Measurements from ENCODE around the gene SPEG. TPM values are rescaled to one million over a fixed set of nuclear protein-coding genes. Genes with fewer than 3 reads are reported as not detected.

The SPEG gene
- total RNA-seq, 2 experiments from 2014 or later: 0.46 TPM; not detected in 1

DNA sequence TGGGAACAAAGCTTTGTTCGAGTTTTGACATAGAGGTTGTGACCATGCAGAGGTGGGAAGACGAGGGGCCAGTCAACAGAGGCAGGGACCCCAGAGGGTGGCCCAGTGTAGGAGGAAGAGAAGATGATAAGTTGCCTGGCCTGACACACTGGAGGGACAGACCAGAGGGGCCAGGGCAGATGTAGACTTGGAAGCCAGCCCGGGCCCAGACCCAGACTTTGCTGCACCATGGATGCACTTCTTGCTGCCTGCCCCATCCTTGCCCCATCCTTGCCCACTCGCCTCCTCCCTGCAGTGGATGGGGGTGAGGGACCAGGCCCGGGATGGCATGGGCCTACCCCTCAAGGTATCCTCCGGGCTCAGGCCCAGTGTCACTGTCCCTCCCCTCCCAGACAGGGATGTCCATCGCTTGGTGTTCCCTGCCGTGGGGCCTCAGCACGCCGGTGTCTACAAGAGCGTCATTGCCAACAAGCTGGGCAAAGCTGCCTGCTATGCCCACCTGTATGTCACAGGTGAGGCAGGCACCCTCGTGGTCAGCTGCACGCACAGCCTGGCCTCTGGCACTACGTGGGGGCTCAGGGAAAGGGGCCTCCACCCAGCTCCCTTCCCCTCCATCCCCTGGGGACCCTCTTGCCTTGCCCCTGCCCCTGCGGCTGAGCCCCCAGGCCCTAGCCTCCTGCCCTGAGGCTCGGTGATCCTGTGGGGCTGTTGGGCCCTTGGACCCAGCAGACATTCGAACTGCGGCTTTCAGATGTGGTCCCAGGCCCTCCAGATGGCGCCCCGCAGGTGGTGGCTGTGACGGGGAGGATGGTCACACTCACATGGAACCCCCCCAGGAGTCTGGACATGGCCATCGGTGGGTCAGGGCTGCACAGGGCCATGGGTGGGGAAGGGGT is 37.1 kb downstream of the SPEG start:
- Histone ChIP-seq H3K4me3 (ENCODE audit: low read depth, low read length, poor library complexity, severe bottlenecking) (no peak overlapping the region), H3K9me3 (ENCODE audit: low read length) (no peaks in the 10 kb centered on the region), H2AFZ (ENCODE audit: low read length) (no peak overlapping the region), H3K27ac (ENCODE audit: low read depth, low read length, poor library complexity, severe bottlenecking) (no peak overlapping the region), H4K20me1 (ENCODE audit: insufficient read depth, low read length) (no peaks in the 10 kb centered on the region), H3K4me2 (ENCODE audit: low read length) (no peak overlapping the region), H3K36me3 (ENCODE audit: insufficient read depth, low read length) (no peaks in the 10 kb centered on the region), H3K4me1 (ENCODE audit: insufficient read depth, low read length, poor library complexity, severe bottlenecking) (no peaks in the 10 kb centered on the region), H3K79me2 (ENCODE audit: insufficient read depth, low read depth, low read length) (no peaks in the 10 kb centered on the region), H3K9me2 (ENCODE audit: insufficient read depth, low read length) (no peaks in the 10 kb centered on the region)
- ChIA-PET POLR2A (interaction anchor here (0.6 kb wide), 1 partner anchor 75 kb away, joined by 3 read pairs; no protein-coding TSS in a partner anchor), CTCF (ENCODE audit: unreplicated experiment) (no interaction called here)
- TF ChIP-seq, protein P1, sequence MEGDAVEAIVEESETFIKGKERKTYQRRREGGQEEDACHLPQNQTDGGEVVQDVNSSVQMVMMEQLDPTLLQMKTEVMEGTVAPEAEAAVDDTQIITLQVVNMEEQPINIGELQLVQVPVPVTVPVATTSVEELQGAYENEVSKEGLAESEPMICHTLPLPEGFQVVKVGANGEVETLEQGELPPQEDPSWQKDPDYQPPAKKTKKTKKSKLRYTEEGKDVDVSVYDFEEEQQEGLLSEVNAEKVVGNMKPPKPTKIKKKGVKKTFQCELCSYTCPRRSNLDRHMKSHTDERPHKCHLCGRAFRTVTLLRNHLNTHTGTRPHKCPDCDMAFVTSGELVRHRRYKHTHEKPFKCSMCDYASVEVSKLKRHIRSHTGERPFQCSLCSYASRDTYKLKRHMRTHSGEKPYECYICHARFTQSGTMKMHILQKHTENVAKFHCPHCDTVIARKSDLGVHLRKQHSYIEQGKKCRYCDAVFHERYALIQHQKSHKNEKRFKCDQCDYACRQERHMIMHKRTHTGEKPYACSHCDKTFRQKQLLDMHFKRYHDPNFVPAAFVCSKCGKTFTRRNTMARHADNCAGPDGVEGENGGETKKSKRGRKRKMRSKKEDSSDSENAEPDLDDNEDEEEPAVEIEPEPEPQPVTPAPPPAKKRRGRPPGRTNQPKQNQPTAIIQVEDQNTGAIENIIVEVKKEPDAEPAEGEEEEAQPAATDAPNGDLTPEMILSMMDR (conservative IDR thresholded peaks at IDR 0.05; ENCODE audit: low read length): no peak
- no peak for TF ChIP-seq EZH2phosphoT487 (IDR thresholded peaks at IDR 0.05; ENCODE audit: borderline replicate concordance, low read depth, low read length)
- DNase-seq (ENCODE audit: low spot score): no peak
- BruUV-seq (replicated peaks): no TSS peak
- intact Hi-C loops (cut with micrococcal nuclease; ENCODE audit: unreplicated experiment): no loop called here

DNA sequence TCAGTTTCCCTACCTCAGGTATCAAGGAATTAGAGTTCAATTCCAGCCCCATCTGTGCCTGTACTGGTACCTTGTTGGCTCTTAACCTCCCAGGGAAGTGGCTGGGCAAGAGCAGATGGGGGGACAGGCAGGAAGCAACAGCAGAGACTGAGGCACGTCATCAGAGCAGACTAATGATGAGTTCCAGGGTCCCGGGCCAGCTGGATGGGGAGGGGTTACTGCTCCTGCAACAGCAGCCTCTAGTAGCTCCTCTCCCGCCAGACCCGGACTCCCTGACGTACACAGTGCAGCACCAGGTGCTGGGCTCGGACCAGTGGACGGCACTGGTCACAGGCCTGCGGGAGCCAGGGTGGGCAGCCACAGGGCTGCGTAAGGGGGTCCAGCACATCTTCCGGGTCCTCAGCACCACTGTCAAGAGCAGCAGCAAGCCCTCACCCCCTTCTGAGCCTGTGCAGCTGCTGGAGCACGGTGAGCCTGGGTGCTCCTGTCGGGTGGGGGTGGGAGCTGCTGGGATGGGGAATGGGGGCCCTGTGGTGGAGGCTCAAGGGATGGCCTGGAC is 38.1 kb downstream of the SPEG start:
- Histone ChIP-seq H3K4me3 (ENCODE audit: low read depth, low read length, poor library complexity, severe bottlenecking) (no peak overlapping the region), H3K9me2 (ENCODE audit: insufficient read depth, low read length) (no peaks in the 10 kb centered on the region), H3K9me3 (ENCODE audit: low read length) (no peaks in the 10 kb centered on the region), H3K36me3 (ENCODE audit: insufficient read depth, low read length) (no peaks in the 10 kb centered on the region), H3K4me1 (ENCODE audit: insufficient read depth, low read length, poor library complexity, severe bottlenecking) (no peaks in the 10 kb centered on the region), H2AFZ (ENCODE audit: low read length) (no peak overlapping the region), H3K27ac (ENCODE audit: low read depth, low read length, poor library complexity, severe bottlenecking) (no peak overlapping the region), H3K4me2 (ENCODE audit: low read length) (no peak overlapping the region), H3K79me2 (ENCODE audit: insufficient read depth, low read depth, low read length) (no peaks in the 10 kb centered on the region), H4K20me1 (ENCODE audit: insufficient read depth, low read length) (no peaks in the 10 kb centered on the region)
- TF ChIP-seq, protein P1 (conservative IDR thresholded peaks at IDR 0.05; ENCODE audit: low read length): no peak
- no peak for TF ChIP-seq EZH2phosphoT487 (IDR thresholded peaks at IDR 0.05; ENCODE audit: borderline replicate concordance, low read depth, low read length)
- no peak for DNase-seq (ENCODE audit: low spot score)
- no TSS peak for BruUV-seq (replicated peaks)
- ChIA-PET POLR2A (no interaction called here), CTCF (ENCODE audit: unreplicated experiment) (interaction anchor here (0.5 kb wide), 1 partner anchor 26 kb away, joined by 5 read pairs; the partner anchor contains the start of gene GMPPA)
- intact Hi-C loops (cut with micrococcal nuclease; ENCODE audit: unreplicated experiment): no loop called here

DNA sequence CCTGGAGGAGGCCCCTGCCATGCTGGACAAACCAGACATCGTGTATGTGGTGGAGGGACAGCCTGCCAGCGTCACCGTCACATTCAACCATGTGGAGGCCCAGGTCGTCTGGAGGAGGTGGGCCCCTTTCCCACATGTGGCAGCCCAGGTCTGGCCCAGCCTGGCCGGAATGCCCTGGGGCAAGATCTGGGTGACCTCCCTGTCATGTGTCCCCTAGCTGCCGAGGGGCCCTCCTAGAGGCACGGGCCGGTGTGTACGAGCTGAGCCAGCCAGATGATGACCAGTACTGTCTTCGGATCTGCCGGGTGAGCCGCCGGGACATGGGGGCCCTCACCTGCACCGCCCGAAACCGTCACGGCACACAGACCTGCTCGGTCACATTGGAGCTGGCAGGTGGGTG is 38.9 kb downstream of the SPEG start:
- TF ChIP-seq, protein P1 (conservative IDR thresholded peaks at IDR 0.05; ENCODE audit: low read length): no peak
- no peak for TF ChIP-seq EZH2phosphoT487 (IDR thresholded peaks at IDR 0.05; ENCODE audit: borderline replicate concordance, low read depth, low read length)
- H3K4me2 ChIP-seq (ENCODE audit: low read length): no peak overlapping the region
- no peak overlapping the region for H3K27ac ChIP-seq (ENCODE audit: low read depth, low read length, poor library complexity, severe bottlenecking)
- H3K9me3 ChIP-seq (ENCODE audit: low read length): no peaks in the 10 kb centered on the region
- H3K4me1 ChIP-seq (ENCODE audit: insufficient read depth, low read length, poor library complexity, severe bottlenecking): no peaks in the 10 kb centered on the region
- no peaks in the 10 kb centered on the region for H3K36me3 ChIP-seq (ENCODE audit: insufficient read depth, low read length)
- no TSS peak for BruUV-seq (replicated peaks)
- no peaks in the 10 kb centered on the region for H3K9me2 ChIP-seq (ENCODE audit: insufficient read depth, low read length)
- CTCF ChIA-PET (ENCODE audit: unreplicated experiment): no interaction called here
- no peak overlapping the region for H2AFZ ChIP-seq (ENCODE audit: low read length)
- POLR2A ChIA-PET: no interaction called here
- intact Hi-C loops (cut with micrococcal nuclease; ENCODE audit: unreplicated experiment): no loop called here
- no peaks in the 10 kb centered on the region; the same call in 1 of the 2 replicates for H4K20me1 ChIP-seq (ENCODE audit: insufficient read depth, low read length)
- H3K79me2 ChIP-seq (ENCODE audit: insufficient read depth, low read depth, low read length): no peaks in the 10 kb centered on the region
- DNase-seq (ENCODE audit: low spot score): no peak
- no peak overlapping the region for H3K4me3 ChIP-seq (ENCODE audit: low read depth, low read length, poor library complexity, severe bottlenecking)
